Activated CD4-positive, alpha-beta T cell treated with anti-CD3 and anti-CD28 coated beads, Interleukin-2, amount 50 U/mL, for 4 hours (primary cell): Measurements from ENCODE around the gene B3GAT2.
"Not testable (repeated sequence)": the region's sequence is repeated elsewhere in the genome, so short reads cannot be mapped to it uniquely, and the experiment has no call there.

Experiments used
- DNase-seq, 2 experiments: peaks; one replicate each; pipeline ENCODE4 v3.0.0-alpha.2; 2020

The B3GAT2 gene

GRCh38 chr6:70956451-70957283, at the start of gene B3GAT2:
Gene B3GAT2 (minus strand): TSS chr6:70957060. CDS start chr6:70956429, 631 bp downstream.
- no peak for DNase-seq

GRCh38 chr6:70998148-70998547, 41.3 kb upstream of the B3GAT2 start:
- no peak for DNase-seq

GRCh38 chr6:70997379-70997778, 40.5 kb upstream of the B3GAT2 start:
- no peak for DNase-seq

GRCh38 chr6:70996106-70996505, 39.2 kb upstream of the B3GAT2 start:
- DNase-seq, result no peak

GRCh38 chr6:70995411-70995810, 38.6 kb upstream of the B3GAT2 start:
- DNase-seq, result no peak

GRCh38 chr6:70991253-70991652, 34.4 kb upstream of the B3GAT2 start:
- no peak for DNase-seq

GRCh38 chr6:70985156-70985555, 28.3 kb upstream of the B3GAT2 start:
- no peak for DNase-seq

- no peak for DNase-seq
Observed at GRCh38 chr6:70982747-70983146, 25.9 kb upstream of the B3GAT2 start.

GRCh38 chr6:70980727-70981126, 23.9 kb upstream of the B3GAT2 start:
- DNase-seq, result no peak

GRCh38 chr6:70973604-70974003, 16.7 kb upstream of the B3GAT2 start:
- no peak for DNase-seq

GRCh38 chr6:70967049-70967448, 10.2 kb upstream of the B3GAT2 start:
- no peak for DNase-seq

- no peak for DNase-seq
Observed at GRCh38 chr6:70957284-70957617, 391 bp upstream of the B3GAT2 start.

- no peak for DNase-seq
Observed at GRCh38 chr6:70956191-70956450, 739 bp downstream of the B3GAT2 start.

GRCh38 chr6:70955441-70956190, 1.2 kb downstream of the B3GAT2 start:
- peak; percentile 79 to 82 for DNase-seq

GRCh38 chr6:70954750-70955149, 2.1 kb downstream of the B3GAT2 start:
- DNase-seq, result no peak

- no peak for DNase-seq
Observed at GRCh38 chr6:70954176-70954575, 2.7 kb downstream of the B3GAT2 start.

- DNase-seq, result no peak
Observed at GRCh38 chr6:70952608-70953165, 4.2 kb downstream of the B3GAT2 start.

- not testable (repeated sequence) for DNase-seq
Observed at GRCh38 chr6:70944321-70944720, 12.5 kb downstream of the B3GAT2 start.

GRCh38 chr6:70933853-70934252, 23.0 kb downstream of the B3GAT2 start:
- DNase-seq, result no peak

- DNase-seq, result no peak
Observed at GRCh38 chr6:70905742-70906141, 51.1 kb downstream of the B3GAT2 start.

GRCh38 chr6:70903665-70904452, 53.0 kb downstream of the B3GAT2 start:
- DNase-seq, result no peak

GRCh38 chr6:70901324-70901723, 55.5 kb downstream of the B3GAT2 start:
- no peak for DNase-seq

- DNase-seq, result no peak
Observed at GRCh38 chr6:70900047-70900446, 56.8 kb downstream of the B3GAT2 start.
